GM18505 (cell line): ENCODE data around the gene METTL13.
A peak's percentile ranks its signal among the peaks of the same experiment; 100 is the strongest.

Source experiments
- ATAC-seq: cut with Tn5 transposase; IDR thresholded peaks from one replicate; pipeline ENCODE4 v1.9.1; 2021; ENCODE audit not compliant: unreplicated experiment
- POLR2A ChIP-seq: IDR thresholded peaks from 4 replicates; pipeline ENCODE4 v1.6.1; 2011; ENCODE audit warnings: borderline replicate concordance; ENCODE audit not compliant: insufficient read depth, insufficient read length; ENCODE audit errors: extremely low read depth

METTL13 gene

GRCh38 chr1:171781176-171781875 is at the start of gene METTL13:
TSS of gene METTL13 (plus strand) at chr1:171781660. CDS start at chr1:171781968, 308 bp downstream.
- peak; percentile 97 for ATAC-seq

GRCh38 chr1:171736196-171736595 is 45.3 kb upstream of the METTL13 start:
- no peak for ATAC-seq
- TF ChIP-seq POLR2A, result no peak

More at GRCh38 chr1:171781176-171781875, at the start of gene METTL13:
- TF ChIP-seq POLR2A, result peak; percentile 77

GRCh38 chr1:171738911-171739310 is 42.5 kb upstream of the METTL13 start:
- no peak for TF ChIP-seq POLR2A
- no peak for ATAC-seq

GRCh38 chr1:171739656-171740055 is 41.8 kb upstream of the METTL13 start:
- TF ChIP-seq POLR2A, result no peak
- ATAC-seq, result no peak

- no peak for ATAC-seq
These were observed 41.0 kb upstream of the METTL13 start for GRCh38 chr1:171740356-171740863.

GRCh38 chr1:171740987-171741871 is 40.2 kb upstream of the METTL13 start:
- ATAC-seq, result peak; percentile 28
- TF ChIP-seq POLR2A, result no peak

More at GRCh38 chr1:171740356-171740863, 41.0 kb upstream of the METTL13 start:
- no peak for TF ChIP-seq POLR2A

GRCh38 chr1:171741872-171742576 is 39.4 kb upstream of the METTL13 start, which contains the start of gene VAMP4:
TSS of gene VAMP4 (minus strand) at chr1:171742065. CDS start at chr1:171738414, 3,651 bp downstream.
- peak; percentile 89 for ATAC-seq
- peak; percentile 95 for TF ChIP-seq POLR2A

GRCh38 chr1:171742577-171742922 is 38.9 kb upstream of the METTL13 start:
- TF ChIP-seq POLR2A, result no peak
- ATAC-seq, result no peak

GRCh38 chr1:171743081-171743870 is 38.2 kb upstream of the METTL13 start:
- no peak for TF ChIP-seq POLR2A

GRCh38 chr1:171744986-171745385 is 36.5 kb upstream of the METTL13 start:
- no peak for ATAC-seq
- no peak for TF ChIP-seq POLR2A

More at GRCh38 chr1:171743081-171743870, 38.2 kb upstream of the METTL13 start:
- ATAC-seq, result no peak

GRCh38 chr1:171748651-171749050 is 32.8 kb upstream of the METTL13 start:
- TF ChIP-seq POLR2A, result no peak
- ATAC-seq, result no peak

GRCh38 chr1:171751221-171751620 is 30.2 kb upstream of the METTL13 start:
- TF ChIP-seq POLR2A, result no peak
- ATAC-seq, result no peak
